ENCODE results near the gene EMP1.

The EMP1 gene

DNA sequence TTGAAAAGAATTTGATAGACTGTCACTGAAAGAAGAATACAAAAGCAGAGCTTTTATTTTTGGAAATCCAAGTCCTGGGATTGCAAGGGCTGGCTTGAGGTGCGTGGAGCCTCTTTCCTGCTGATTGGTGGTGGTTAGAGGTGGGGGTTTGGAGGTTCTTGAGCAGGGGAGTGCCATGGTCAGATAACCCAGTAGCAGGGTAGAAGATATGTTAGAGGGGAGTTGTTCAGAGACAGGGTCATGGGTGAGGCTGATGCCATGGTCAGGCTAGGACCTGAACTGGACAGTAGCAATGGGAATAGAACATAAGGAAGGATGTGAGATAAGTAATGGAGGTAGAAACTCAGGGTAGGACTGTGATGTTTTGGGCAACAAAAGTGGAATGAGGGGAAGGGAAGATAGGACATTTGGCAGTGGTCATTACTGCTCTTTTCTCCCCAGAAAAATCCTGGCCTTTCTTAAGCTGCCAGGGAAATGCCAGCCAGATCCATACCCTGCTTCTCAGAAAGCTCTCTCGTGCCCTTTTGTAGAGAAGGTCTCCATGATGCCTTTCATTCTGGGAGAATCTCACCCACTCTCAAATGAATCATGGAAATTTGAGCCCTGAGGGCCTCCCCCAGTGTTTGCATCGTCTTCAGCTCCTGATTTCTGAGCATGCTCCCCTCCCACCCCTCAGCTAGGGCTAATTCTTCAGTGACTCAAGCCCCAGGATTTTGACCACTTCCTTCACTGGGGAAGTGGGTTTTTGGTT, 9.5 kb downstream of the EMP1 start:
- peaks cover 34% of the 10 kb centered on the region for H3K4me1 ChIP-seq (ENCODE audit: insufficient read depth, poor library complexity, severe bottlenecking)
- DNase-seq (ENCODE audit: low spot score) = peak; percentile 77
- no peak overlapping the region for H3K4me3 ChIP-seq (ENCODE audit: severe bottlenecking)

DNA sequence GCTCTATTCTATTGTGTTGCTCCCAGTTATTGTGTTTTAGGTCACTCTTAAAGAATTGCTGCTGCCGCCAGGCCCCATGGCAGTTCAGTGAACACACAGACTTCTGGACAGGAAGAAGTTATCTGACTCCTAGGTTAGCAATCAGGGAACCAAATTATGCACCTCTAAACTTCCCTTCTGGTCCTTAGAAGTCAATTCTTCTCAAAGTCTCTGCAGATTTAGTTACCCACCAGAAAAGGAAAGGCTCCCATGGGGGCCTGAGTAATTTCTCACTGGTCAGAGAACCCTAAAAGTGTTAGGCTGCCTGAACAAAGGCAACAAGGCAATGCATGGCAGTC, 10.0 kb downstream of the EMP1 start:
- no peak overlapping the region for H3K4me3 ChIP-seq (ENCODE audit: severe bottlenecking)
- H3K27me3 ChIP-seq (ENCODE audit: insufficient read depth, poor library complexity, severe bottlenecking) = no peaks in the 10 kb centered on the region
- H3K9me3 ChIP-seq (ENCODE audit: severe bottlenecking) = no peaks in the 10 kb centered on the region
- no peak for DNase-seq (ENCODE audit: low spot score)
- peaks cover 9% of the 10 kb centered on the region for H3K36me3 ChIP-seq (ENCODE audit: low read depth)
- TF ChIP-seq CTCF (IDR thresholded peaks at IDR 0.05; ENCODE audit: poor library complexity, severe bottlenecking) = no peak
- H3K27ac ChIP-seq (ENCODE audit: poor library complexity, severe bottlenecking) = peak overlapping the region; percentile 97
- peaks cover 39% of the 10 kb centered on the region for H3K4me1 ChIP-seq (ENCODE audit: insufficient read depth, poor library complexity, severe bottlenecking)
- no peak for ATAC-seq (ENCODE audit: low read depth)

More for the DNA sequence above, 9.5 kb downstream of the EMP1 start:
- Histone ChIP-seq H3K27ac (ENCODE audit: poor library complexity, severe bottlenecking) (peak overlapping the region; percentile 97), H3K27me3 (ENCODE audit: insufficient read depth, poor library complexity, severe bottlenecking) (no peaks in the 10 kb centered on the region), H3K36me3 (ENCODE audit: low read depth) (peaks cover 4% of the 10 kb centered on the region), H3K9me3 (ENCODE audit: severe bottlenecking) (no peaks in the 10 kb centered on the region)
- TF ChIP-seq CTCF (IDR thresholded peaks at IDR 0.05; ENCODE audit: poor library complexity, severe bottlenecking) = no peak
- ATAC-seq (ENCODE audit: low read depth) = peak; percentile 93

DNA sequence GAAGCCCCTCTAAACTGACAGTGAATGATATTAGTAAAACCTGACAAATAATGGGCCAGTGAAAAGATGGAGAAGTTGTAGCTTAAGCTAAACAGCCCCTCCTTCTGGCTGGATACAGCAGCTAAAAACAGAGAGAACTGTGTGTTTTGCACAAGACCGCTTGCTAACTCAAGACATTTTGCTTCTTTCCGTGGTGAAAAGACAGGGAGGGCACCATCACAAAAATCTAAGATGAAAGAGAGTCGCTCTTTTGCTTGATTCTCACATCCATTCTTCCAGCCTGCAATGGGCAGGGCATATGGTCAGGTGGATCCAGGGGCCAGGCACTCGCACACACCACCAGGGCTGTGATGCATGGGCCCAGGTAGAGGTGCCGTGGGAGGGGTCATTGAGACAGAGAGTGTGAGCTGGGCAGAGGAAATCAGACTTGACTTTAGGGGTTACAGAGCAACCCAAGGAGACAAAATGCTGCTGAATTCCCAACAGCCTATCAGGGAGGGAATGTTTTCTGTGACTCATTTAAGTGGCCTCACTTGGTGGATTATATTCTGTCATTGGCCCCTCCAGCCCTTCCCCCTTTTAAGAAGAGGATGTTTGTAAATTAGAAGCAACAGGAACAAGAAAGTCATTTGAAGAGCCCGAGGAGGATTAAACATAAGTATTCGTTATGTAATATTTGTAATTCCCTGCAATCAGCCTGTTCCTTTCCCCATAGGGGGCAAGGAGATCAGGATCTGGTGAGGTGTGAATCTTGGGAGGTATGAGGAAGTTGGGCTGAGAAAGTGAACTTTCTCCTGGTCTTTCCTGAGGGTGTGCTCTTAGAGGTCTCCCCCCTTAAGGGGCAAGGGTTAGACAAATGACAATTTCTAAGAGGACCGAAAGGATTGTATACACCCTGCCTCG, 12.3 kb downstream of the EMP1 start:
- Histone ChIP-seq H3K9me3 (ENCODE audit: severe bottlenecking) (no peaks in the 10 kb centered on the region), H3K27me3 (ENCODE audit: insufficient read depth, poor library complexity, severe bottlenecking) (no peaks in the 10 kb centered on the region), H3K27ac (ENCODE audit: poor library complexity, severe bottlenecking) (peak overlapping the region; percentile 97), H3K36me3 (ENCODE audit: low read depth) (peaks cover 30% of the 10 kb centered on the region), H3K4me3 (ENCODE audit: severe bottlenecking) (no peak overlapping the region), H3K4me1 (ENCODE audit: insufficient read depth, poor library complexity, severe bottlenecking) (peaks cover 43% of the 10 kb centered on the region)
- DNase-seq (ENCODE audit: low spot score) (no peak), ATAC-seq (ENCODE audit: low read depth) (no peak)
- no peak for TF ChIP-seq CTCF (IDR thresholded peaks at IDR 0.05; ENCODE audit: poor library complexity, severe bottlenecking)

DNA sequence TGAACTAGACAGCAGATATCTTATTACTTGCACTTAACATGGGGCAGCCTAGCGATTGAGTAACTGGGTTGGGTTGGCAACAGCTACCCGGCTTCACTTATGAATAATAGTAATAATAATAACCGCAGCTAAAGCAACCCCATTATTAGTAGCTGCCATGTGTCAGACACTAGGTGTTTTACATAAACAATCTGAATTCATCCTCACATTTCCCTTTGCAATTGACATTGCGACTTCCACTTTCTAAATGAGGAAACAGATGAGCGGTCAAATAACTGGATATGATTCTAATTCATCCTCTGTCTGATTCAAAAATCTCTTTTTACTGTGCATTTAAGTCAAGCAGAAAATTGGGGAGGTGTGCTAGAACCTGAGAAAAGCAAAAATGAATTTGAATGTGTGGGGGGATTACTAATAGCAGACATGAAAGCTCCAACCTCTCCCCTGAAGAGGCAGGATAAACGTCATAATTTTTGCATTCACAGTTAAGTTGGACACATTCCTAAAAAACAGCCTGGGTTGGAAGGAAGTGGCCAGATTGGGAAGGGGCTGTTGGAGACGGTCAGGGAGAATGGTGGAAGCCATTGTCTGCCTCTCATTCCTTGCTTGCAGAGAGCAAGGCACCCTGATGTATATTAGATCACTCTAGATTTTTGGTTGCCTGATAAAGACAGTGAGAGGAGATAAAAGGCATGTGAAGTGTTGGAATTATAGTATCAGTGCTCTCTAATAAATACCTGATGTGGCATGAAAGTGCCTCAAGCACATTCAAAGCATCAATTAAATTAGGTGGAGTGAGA, 13.1 kb downstream of the EMP1 start:
- ATAC-seq (ENCODE audit: low read depth) (no peak), DNase-seq (ENCODE audit: low spot score) (no peak)
- peak overlapping the region; percentile 97 for H3K27ac ChIP-seq (ENCODE audit: poor library complexity, severe bottlenecking)
- peaks cover 37% of the 10 kb centered on the region for H3K36me3 ChIP-seq (ENCODE audit: low read depth)
- no peak for TF ChIP-seq CTCF (IDR thresholded peaks at IDR 0.05; ENCODE audit: poor library complexity, severe bottlenecking)
- no peak overlapping the region for H3K4me3 ChIP-seq (ENCODE audit: severe bottlenecking)
- H3K4me1 ChIP-seq (ENCODE audit: insufficient read depth, poor library complexity, severe bottlenecking) = peaks cover 43% of the 10 kb centered on the region
- no peaks in the 10 kb centered on the region for H3K27me3 ChIP-seq (ENCODE audit: insufficient read depth, poor library complexity, severe bottlenecking)
- no peaks in the 10 kb centered on the region for H3K9me3 ChIP-seq (ENCODE audit: severe bottlenecking)

Measured in RWPE2 (cell line).